ENCODE results near the gene MORN3.

DNA sequence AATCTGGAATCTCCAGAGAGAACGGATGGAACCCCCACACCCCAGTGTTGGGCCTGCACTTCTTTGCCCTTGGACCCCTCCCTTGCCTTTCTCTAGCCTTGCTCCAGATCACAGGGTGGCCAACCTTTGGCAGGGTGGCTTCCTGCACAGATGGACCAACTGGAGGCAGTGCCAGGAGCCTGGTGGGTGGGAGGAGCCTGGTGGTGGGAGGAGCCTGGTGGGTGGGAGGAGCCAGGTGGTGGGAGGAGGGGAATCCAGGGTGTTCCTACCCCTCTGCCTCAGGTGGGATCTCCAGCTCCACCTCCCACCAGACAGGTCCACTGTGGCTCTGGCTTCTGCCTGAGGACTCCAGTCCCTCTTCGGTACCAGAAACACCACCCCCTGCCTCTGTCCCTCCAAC, 58.1 kb downstream of the MORN3 start:
- TF ChIP-seq POLR2AphosphoS5 (IDR thresholded peaks at IDR 0.05; ENCODE audit: low read depth, low read length) (no peak), TAF1 (IDR thresholded peaks at IDR 0.05; ENCODE audit: borderline replicate concordance, low read depth, low read length) (no peak)

Data from GM12892 (cell line).